Measurements from ENCODE around the gene GALM. TPM values are rescaled to one million over a fixed set of nuclear protein-coding genes. Genes with fewer than 3 reads are reported as not detected.

The GALM gene
- total RNA-seq, 1 experiment from 2014 or later: 22.7 TPM

- TF ChIP-seq CTCF (conservative IDR thresholded peaks at IDR 0.05; ENCODE audit: low read depth, low read length) (no peak), EZH2 (IDR thresholded peaks at IDR 0.05; ENCODE audit: low read length, unreplicated experiment) (no peak), EZH2phosphoT487 (IDR thresholded peaks at IDR 0.05; ENCODE audit: borderline replicate concordance, low read length) (no peak)
- no peak overlapping the region for H3K27ac ChIP-seq (ENCODE audit: low read length)
- peaks cover 55% of the 10 kb centered on the region for H3K36me3 ChIP-seq (ENCODE audit: low read depth, low read length)
- DNase-seq (no peak), ATAC-seq (no peak)
- POLR2A ChIA-PET (ENCODE audit: unreplicated experiment): no interaction called here
- peaks cover 26% of the 10 kb centered on the region for H3F3A ChIP-seq (ENCODE audit: low read length, unreplicated experiment)
- peaks cover 42% of the 10 kb centered on the region for H3K79me2 ChIP-seq (ENCODE audit: low read length)
- intact Hi-C loops (cut with micrococcal nuclease): loop anchor here (5.0 kb wide), 2 partner anchors 34 to 94 kb away; partner anchors contain the start of gene GEMIN6
- no peak overlapping the region for H2AFZ ChIP-seq (ENCODE audit: low read length)
- CTCF ChIA-PET: no interaction called here
- H3K27me3 ChIP-seq (ENCODE audit: low read length): no peaks in the 10 kb centered on the region
- no peak overlapping the region for H3K9ac ChIP-seq (ENCODE audit: low read length)
- no peak overlapping the region for H3K4me3 ChIP-seq (ENCODE audit: low read length)
- H3K4me1 ChIP-seq (ENCODE audit: insufficient read depth, low read length): peaks cover 13% of the 10 kb centered on the region
- no peaks in the 10 kb centered on the region for H3K9me3 ChIP-seq (ENCODE audit: low read length)
- no peak overlapping the region for H3K4me2 ChIP-seq (ENCODE audit: low read length)
- H4K20me1 ChIP-seq (ENCODE audit: low read length): peaks cover 62% of the 10 kb centered on the region
- BruUV-seq (replicated peaks): no TSS peak
- no peaks in the 10 kb centered on the region for H3K9me2 ChIP-seq (replicated peaks; ENCODE audit: low read length)
These were observed 77.1 kb downstream of the GALM start for GRCh38 chr2:38742797-38743559.

GRCh38 chr2:38743672-38744398, 77.9 kb downstream of the GALM start:
- ChIA-PET POLR2A (ENCODE audit: unreplicated experiment) (no interaction called here), CTCF (interaction anchor here (1.1 kb wide), 1 partner anchor 141 kb away, joined by 4 read pairs; no protein-coding TSS in a partner anchor)
- Histone ChIP-seq H3F3A (ENCODE audit: low read length, unreplicated experiment) (peaks cover 26% of the 10 kb centered on the region), H3K9me2 (replicated peaks; ENCODE audit: low read length) (no peaks in the 10 kb centered on the region), H3K79me2 (ENCODE audit: low read length) (peaks cover 51% of the 10 kb centered on the region), H2AFZ (ENCODE audit: low read length) (no peak overlapping the region), H3K4me3 (ENCODE audit: low read length) (no peak overlapping the region), H3K9ac (ENCODE audit: low read length) (no peak overlapping the region), H4K20me1 (ENCODE audit: low read length) (peaks cover 71% of the 10 kb centered on the region), H3K36me3 (ENCODE audit: low read depth, low read length) (peaks cover 62% of the 10 kb centered on the region), H3K4me1 (ENCODE audit: insufficient read depth, low read length) (peaks cover 21% of the 10 kb centered on the region), H3K27ac (ENCODE audit: low read length) (no peak overlapping the region), H3K9me3 (ENCODE audit: low read length) (no peaks in the 10 kb centered on the region), H3K4me2 (ENCODE audit: low read length) (no peak overlapping the region), H3K27me3 (ENCODE audit: low read length) (no peaks in the 10 kb centered on the region)
- ATAC-seq (no peak), DNase-seq (no peak)
- BruUV-seq (replicated peaks): no TSS peak
- intact Hi-C loops (cut with micrococcal nuclease): loop anchor here (5.0 kb wide), 2 partner anchors 33 to 93 kb away; partner anchors contain the start of gene GEMIN6
- no peak for TF ChIP-seq EZH2 (IDR thresholded peaks at IDR 0.05; ENCODE audit: low read length, unreplicated experiment)
- no peak for TF ChIP-seq CTCF (conservative IDR thresholded peaks at IDR 0.05; ENCODE audit: low read depth, low read length)
- no peak for TF ChIP-seq EZH2phosphoT487 (IDR thresholded peaks at IDR 0.05; ENCODE audit: borderline replicate concordance, low read length)

All from PC-3 (cell line).